ENCODE data around the gene MAPRE3. TPM values are rescaled to one million over a fixed set of nuclear protein-coding genes. Genes with fewer than 3 reads are reported as not detected.

MAPRE3 gene
- total and polyA plus RNA-seq, 9 of the 15 experiments (the other 6 are each of a cell fraction or from before 2014, with no cell fraction given), result 0.70 to 43.2 (median 12.6) TPM

DNA sequence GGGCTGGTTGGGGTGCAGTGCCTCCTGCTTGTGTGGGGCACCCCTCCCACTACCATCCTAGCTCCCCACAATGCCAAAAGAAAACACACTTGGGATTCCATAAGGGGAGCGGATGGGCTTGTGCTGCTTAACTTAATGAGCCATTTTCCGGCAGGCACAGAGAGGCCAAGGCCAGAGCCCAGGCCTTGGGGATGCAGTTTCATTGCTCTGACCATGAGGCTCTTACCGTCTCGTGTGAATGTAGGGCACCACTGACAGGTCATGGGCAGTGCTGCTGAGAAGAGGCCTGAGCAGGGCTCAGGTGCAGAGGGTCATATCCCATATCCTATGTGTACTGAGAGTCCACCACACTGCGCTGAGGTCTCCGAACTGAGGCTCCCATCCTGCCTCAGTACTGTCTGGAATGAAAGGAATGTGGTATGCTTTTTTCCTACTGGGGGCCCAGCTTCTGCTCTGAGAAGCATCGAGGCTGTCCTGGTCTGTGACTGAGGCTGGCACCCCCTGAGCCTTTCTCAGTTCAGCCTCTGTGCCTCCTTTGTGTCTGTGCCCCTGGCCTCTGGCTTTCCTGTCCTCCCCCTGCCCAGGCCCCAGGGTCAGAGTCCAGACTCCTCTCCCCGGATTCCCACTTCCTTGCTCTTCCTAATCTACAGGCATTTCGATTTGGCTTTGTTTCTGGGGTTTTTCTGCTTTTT is 45.2 kb upstream of the MAPRE3 start:
- no peak for FAIRE-seq
- H2AFZ ChIP-seq (ENCODE audit: low read depth, low read length), result no peak overlapping the region
- POLR2A ChIA-PET, result interaction anchor here (0.6 to 1.8 kb wide), 3 partner anchors 13 to 74 kb away, joined by 3 to 5 read pairs (median 3); no protein-coding TSS in a partner anchor
- TF ChIP-seq TCF7L2 (IDR thresholded peaks at IDR 0.05; ENCODE audit: low read depth, low read length), result no peak
- no peak for TF ChIP-seq HOXB6 (CRISPR knock-in tag; IDR thresholded peaks at IDR 0.05; ENCODE audit: borderline replicate concordance)
- TF ChIP-seq ZNF778 (CRISPR knock-in tag; IDR thresholded peaks at IDR 0.05), result no peak
- no peak for TF ChIP-seq STAT5B (CRISPR knock-in tag; IDR thresholded peaks at IDR 0.05)
- TF ChIP-seq, protein P1, sequence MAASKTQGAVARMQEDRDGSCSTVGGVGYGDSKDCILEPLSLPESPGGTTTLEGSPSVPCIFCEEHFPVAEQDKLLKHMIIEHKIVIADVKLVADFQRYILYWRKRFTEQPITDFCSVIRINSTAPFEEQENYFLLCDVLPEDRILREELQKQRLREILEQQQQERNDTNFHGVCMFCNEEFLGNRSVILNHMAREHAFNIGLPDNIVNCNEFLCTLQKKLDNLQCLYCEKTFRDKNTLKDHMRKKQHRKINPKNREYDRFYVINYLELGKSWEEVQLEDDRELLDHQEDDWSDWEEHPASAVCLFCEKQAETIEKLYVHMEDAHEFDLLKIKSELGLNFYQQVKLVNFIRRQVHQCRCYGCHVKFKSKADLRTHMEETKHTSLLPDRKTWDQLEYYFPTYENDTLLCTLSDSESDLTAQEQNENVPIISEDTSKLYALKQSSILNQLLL (CRISPR knock-in tag; IDR thresholded peaks at IDR 0.05; ENCODE audit: borderline replicate concordance), result no peak
- no peak for TF ChIP-seq GATAD2A (IDR thresholded peaks at IDR 0.05)
- no peak for TF ChIP-seq PTBP1 (IDR thresholded peaks at IDR 0.05; ENCODE audit: low read depth, low read length)
- TF ChIP-seq CREB1 (IDR thresholded peaks at IDR 0.05), result no peak
- TF ChIP-seq CREB1 (CRISPR knock-in tag; IDR thresholded peaks at IDR 0.05), result no peak
- no peak for TF ChIP-seq SIRT6 (IDR thresholded peaks at IDR 0.05; ENCODE audit: low read depth, low read length)
- TF ChIP-seq, protein P2, sequence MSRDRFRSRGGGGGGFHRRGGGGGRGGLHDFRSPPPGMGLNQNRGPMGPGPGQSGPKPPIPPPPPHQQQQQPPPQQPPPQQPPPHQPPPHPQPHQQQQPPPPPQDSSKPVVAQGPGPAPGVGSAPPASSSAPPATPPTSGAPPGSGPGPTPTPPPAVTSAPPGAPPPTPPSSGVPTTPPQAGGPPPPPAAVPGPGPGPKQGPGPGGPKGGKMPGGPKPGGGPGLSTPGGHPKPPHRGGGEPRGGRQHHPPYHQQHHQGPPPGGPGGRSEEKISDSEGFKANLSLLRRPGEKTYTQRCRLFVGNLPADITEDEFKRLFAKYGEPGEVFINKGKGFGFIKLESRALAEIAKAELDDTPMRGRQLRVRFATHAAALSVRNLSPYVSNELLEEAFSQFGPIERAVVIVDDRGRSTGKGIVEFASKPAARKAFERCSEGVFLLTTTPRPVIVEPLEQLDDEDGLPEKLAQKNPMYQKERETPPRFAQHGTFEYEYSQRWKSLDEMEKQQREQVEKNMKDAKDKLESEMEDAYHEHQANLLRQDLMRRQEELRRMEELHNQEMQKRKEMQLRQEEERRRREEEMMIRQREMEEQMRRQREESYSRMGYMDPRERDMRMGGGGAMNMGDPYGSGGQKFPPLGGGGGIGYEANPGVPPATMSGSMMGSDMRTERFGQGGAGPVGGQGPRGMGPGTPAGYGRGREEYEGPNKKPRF (IDR thresholded peaks at IDR 0.05; ENCODE audit: low read depth, low read length), result no peak
- TF ChIP-seq SRSF3 (IDR thresholded peaks at IDR 0.05; ENCODE audit: insufficient read depth, low read length), result no peak
- no peak for TF ChIP-seq KDM2B (CRISPR knock-in tag; IDR thresholded peaks at IDR 0.05)
- no peak for TF ChIP-seq MCM7 (IDR thresholded peaks at IDR 0.05)
- no peak for TF ChIP-seq HMG20A (CRISPR knock-in tag; conservative IDR thresholded peaks at IDR 0.05)
- TF ChIP-seq CHCHD3 (CRISPR knock-in tag; IDR thresholded peaks at IDR 0.05), result no peak
- TF ChIP-seq KAT7 (CRISPR knock-in tag; IDR thresholded peaks at IDR 0.05; ENCODE audit: borderline replicate concordance), result no peak
- no peak for TF ChIP-seq ESRRA (IDR thresholded peaks at IDR 0.05; ENCODE audit: borderline replicate concordance, low read depth)

More for the DNA sequence above, 45.2 kb upstream of the MAPRE3 start:
- no peak overlapping the region for H3K27ac ChIP-seq (ENCODE audit: extremely low read depth, low read depth, low read length)
- no peaks in the 10 kb centered on the region for H3K4me1 ChIP-seq (replicated peaks in 1 of 2; ENCODE audit: control insufficient read depth in 2 of 2, insufficient read depth in 2 of 2, low read length in 2 of 2)
- peaks cover 15% of the 10 kb centered on the region; the same call in 1 of the 2 replicates for H4K20me1 ChIP-seq (replicated peaks; ENCODE audit: control insufficient read depth, insufficient read depth, low read length)
- intact Hi-C loops (cut with micrococcal nuclease) (no loop called here), in situ Hi-C loops (cut with MboI) (no loop called here)
- WGBS (ENCODE audit: insufficient coverage, low coverage, missing lambda C conversion rate), result 6% methylated on average over 9 of the region's 9 CpGs
- H3K36me3 ChIP-seq (ENCODE audit: control insufficient read depth, insufficient read depth, low read length), result no peaks in the 10 kb centered on the region
- H3K4me3 ChIP-seq, result no peak overlapping the region
- DNase-seq (ENCODE audit: extremely low read depth in 1 of 4, low spot score in 3 of 4), result no peak
- peaks cover 45% of the 10 kb centered on the region in 2 experiments for H3K27me3 ChIP-seq (ENCODE audit: control insufficient read depth in 2 of 2, insufficient read depth in 2 of 2, low read length in 2 of 2)
- no peak overlapping the region; a peak in 1 of 4 replicates for H3K9ac ChIP-seq (ENCODE audit: insufficient read depth in 1 of 2, low read depth in 2 of 2, low read length in 2 of 2)
- no peak overlapping the region for H3K4me2 ChIP-seq (ENCODE audit: insufficient read depth, low read length)
- CTCF ChIA-PET (ENCODE audit: low intra/inter-chr PET ratio), result no interaction called here
- no TSS peak for BruUV-seq (replicated peaks)
- no peak for ATAC-seq
- no peaks in the 10 kb centered on the region for H3K9me3 ChIP-seq (replicated peaks; ENCODE audit: control insufficient read depth, insufficient read depth, low read depth, low read length)
- H3K79me2 ChIP-seq (ENCODE audit: control insufficient read depth, insufficient read depth, low read length), result no peaks in the 10 kb centered on the region
- no peaks in the 10 kb centered on the region for H3K9me1 ChIP-seq (ENCODE audit: control insufficient read depth, insufficient read depth, low read length)

All from K562 (cell line).